Activated naive CD8-positive, alpha-beta T cell treated with anti-CD3 and anti-CD28 coated beads, Interleukin-2, amount 10 ng/mL, durations not matched to agents 7 days and 5 days (primary cell): ENCODE results near the gene IGSF5. TPM values are rescaled to one million over a fixed set of nuclear protein-coding genes. Genes with fewer than 3 reads are reported as not detected.
"Not testable (repeated sequence)": the region's sequence is repeated elsewhere in the genome, so short reads cannot be mapped to it uniquely, and the experiment has no call there.

Source experiments
- ATAC-seq: fragments of 150-1000 bp; cut with Tn5 transposase; one replicate; pipeline ENCODE4 v1.10.0; 2021; ENCODE audit warnings: low read depth, moderate library complexity
- POLR2A ChIA-PET: fragments of 350-600 bp; sonication (Branson Sonifier 250); formaldehyde crosslinking; loops from one replicate; lab custom pipeline; 2021; ENCODE audit warnings: antibody characterized with exemption; lab: Charles Lee
- DNase-seq: peaks from one replicate; pipeline ENCODE4 v3.0.0; 2021
- H3K27ac Mint-ChIP-seq: one replicate; pipeline ENCODE4 v1.8.0; 2022; ENCODE audit warnings: mild to moderate bottlenecking, mixed read lengths
- H3K27me3 Mint-ChIP-seq: one replicate; pipeline ENCODE4 v1.8.0; 2022; ENCODE audit warnings: mild to moderate bottlenecking, moderate library complexity, mixed read lengths
- H3K36me3 Mint-ChIP-seq: one replicate; pipeline ENCODE4 v1.8.0; 2021; ENCODE audit warnings: mild to moderate bottlenecking, mixed read lengths
- H3K4me1 Mint-ChIP-seq: one replicate; pipeline ENCODE4 v1.8.0; 2021; ENCODE audit warnings: mixed read lengths
- H3K4me3 Mint-ChIP-seq: one replicate; pipeline ENCODE4 v1.8.0; 2022; ENCODE audit warnings: mild to moderate bottlenecking, moderate library complexity, mixed read lengths
- H3K9me3 Mint-ChIP-seq: one replicate; pipeline ENCODE4 v1.8.0; 2021; ENCODE audit warnings: mixed read lengths
- total RNA-seq, 2 experiments: library from RNA; stranded (reverse); gene quantifications; one replicate each; pipeline ENCODE4 v1.2.3, GENCODE V29; 2021

The IGSF5 gene
- total RNA-seq, result not detected

DNA sequence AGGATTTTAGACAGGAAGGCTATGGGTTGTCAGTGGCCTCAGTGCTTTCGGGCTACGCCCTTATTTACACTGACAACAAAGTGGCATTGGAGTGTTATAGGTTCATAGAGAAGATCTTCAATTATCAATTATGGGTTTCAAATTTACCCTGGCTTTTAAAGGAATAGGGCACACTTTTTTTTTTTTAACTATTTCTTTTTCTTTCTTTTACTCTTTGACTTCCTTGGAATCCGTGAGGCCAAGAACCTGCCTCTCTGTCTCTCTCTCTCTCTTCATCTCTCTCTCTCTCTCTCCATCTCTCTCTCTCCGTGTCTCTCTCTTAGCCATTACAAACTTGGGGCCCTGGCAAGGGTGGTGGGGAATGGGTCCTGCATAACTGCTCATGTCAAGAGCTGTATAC, at the start of gene IGSF5:
Gene IGSF5, plus strand, starts transcription at position 301 of the 400 bp plus-strand sequence. CDS start 327 bp downstream, outside the sequence.
- H3K27me3 Mint-ChIP-seq, H3K36me3 Mint-ChIP-seq, ATAC-seq, H3K9me3 Mint-ChIP-seq, H3K27ac Mint-ChIP-seq, H3K4me3 Mint-ChIP-seq, H3K4me1 Mint-ChIP-seq, DNase-seq, POLR2A ChIA-PET: not testable (repeated sequence)

- Mint-ChIP-seq H3K4me3 (no peak overlapping the region), H3K27me3 (no peaks in the 10 kb centered on the region), H3K36me3 (no peaks in the 10 kb centered on the region), H3K9me3 (no peaks in the 10 kb centered on the region), H3K27ac (no peak overlapping the region), H3K4me1 (no peaks in the 10 kb centered on the region)
- ATAC-seq, result no peak
- DNase-seq, result no peak
- POLR2A ChIA-PET, result no interaction called here
Measured at GRCh38 chr21:39696196-39696595, 48.8 kb upstream of the IGSF5 start.

DNA sequence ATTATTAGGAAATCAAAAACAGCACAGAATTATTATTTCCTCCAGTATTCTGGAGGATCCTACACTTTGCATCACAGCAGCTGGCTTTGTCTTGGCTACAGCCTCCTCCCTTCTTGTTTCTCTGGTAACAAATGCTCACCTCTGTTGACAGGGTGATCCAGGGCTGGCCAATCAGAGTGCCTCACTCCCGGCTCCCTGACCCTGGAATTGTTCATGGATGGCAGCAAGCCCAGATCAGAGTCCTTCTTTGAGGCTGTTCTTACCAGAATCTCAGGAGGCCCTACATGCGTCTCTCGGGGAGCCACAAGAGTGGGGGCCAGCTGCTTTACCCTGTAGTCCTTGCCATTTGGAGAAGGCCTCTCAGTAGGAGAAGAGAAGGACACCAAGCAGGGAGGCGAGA, 48.4 kb upstream of the IGSF5 start:
- DNase-seq (no peak), ATAC-seq (no peak)
- Mint-ChIP-seq H3K9me3 (no peaks in the 10 kb centered on the region), H3K27me3 (no peaks in the 10 kb centered on the region), H3K27ac (no peak overlapping the region), H3K4me1 (no peaks in the 10 kb centered on the region), H3K4me3 (no peak overlapping the region), H3K36me3 (no peaks in the 10 kb centered on the region)
- POLR2A ChIA-PET, result no interaction called here

- ATAC-seq (no peak), DNase-seq (no peak)
- H3K36me3 Mint-ChIP-seq, result no peaks in the 10 kb centered on the region
- H3K9me3 Mint-ChIP-seq, result no peaks in the 10 kb centered on the region
- POLR2A ChIA-PET, result no interaction called here
- H3K4me1 Mint-ChIP-seq, result no peaks in the 10 kb centered on the region
- no peak overlapping the region for H3K4me3 Mint-ChIP-seq
- H3K27ac Mint-ChIP-seq, result no peak overlapping the region
- no peaks in the 10 kb centered on the region for H3K27me3 Mint-ChIP-seq
Measured at GRCh38 chr21:39700318-39700717, 44.7 kb upstream of the IGSF5 start.

- H3K9me3 Mint-ChIP-seq, result no peaks in the 10 kb centered on the region
- no peaks in the 10 kb centered on the region for H3K27me3 Mint-ChIP-seq
- no peak for DNase-seq
- H3K4me3 Mint-ChIP-seq, result no peak overlapping the region
- POLR2A ChIA-PET, result no interaction called here
- H3K36me3 Mint-ChIP-seq, result no peaks in the 10 kb centered on the region
- H3K27ac Mint-ChIP-seq, result no peak overlapping the region
- no peak for ATAC-seq
- H3K4me1 Mint-ChIP-seq, result no peaks in the 10 kb centered on the region
Measured at GRCh38 chr21:39703578-39703977, 41.4 kb upstream of the IGSF5 start.

DNA sequence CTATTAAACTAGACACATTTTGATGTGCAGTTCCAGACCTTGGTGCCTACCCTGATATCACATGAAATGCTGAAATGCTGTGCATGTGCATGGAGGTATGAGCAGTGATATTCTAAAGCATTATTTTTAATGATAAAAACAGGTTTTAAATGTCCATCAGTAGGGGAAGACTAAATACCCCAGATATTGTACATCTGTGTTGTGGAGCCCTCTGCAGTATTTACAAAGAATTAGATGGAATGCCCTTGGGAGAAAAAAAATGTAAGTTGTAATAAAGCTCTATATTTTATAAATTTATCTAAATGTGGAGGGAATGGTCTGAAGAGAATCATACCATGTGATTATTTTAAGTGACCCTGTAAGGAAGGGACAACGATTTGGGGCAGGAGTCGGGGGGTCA, 39.1 kb upstream of the IGSF5 start:
- ATAC-seq, result no peak

GRCh38 chr21:39707316-39707715, 37.7 kb upstream of the IGSF5 start:
- ATAC-seq (no peak), DNase-seq (no peak)
- Mint-ChIP-seq H3K27me3 (no peaks in the 10 kb centered on the region), H3K27ac (no peak overlapping the region), H3K9me3 (no peaks in the 10 kb centered on the region), H3K4me3 (no peak overlapping the region), H3K36me3 (no peaks in the 10 kb centered on the region), H3K4me1 (no peaks in the 10 kb centered on the region)
- POLR2A ChIA-PET, result no interaction called here

More for the DNA sequence above, 39.1 kb upstream of the IGSF5 start:
- H3K27me3 Mint-ChIP-seq, result no peaks in the 10 kb centered on the region
- DNase-seq, result no peak
- no peaks in the 10 kb centered on the region for H3K36me3 Mint-ChIP-seq
- POLR2A ChIA-PET, result no interaction called here
- H3K9me3 Mint-ChIP-seq, result no peaks in the 10 kb centered on the region
- H3K4me3 Mint-ChIP-seq, result no peak overlapping the region
- no peaks in the 10 kb centered on the region for H3K4me1 Mint-ChIP-seq
- H3K27ac Mint-ChIP-seq, result no peak overlapping the region

GRCh38 chr21:39710866-39711265, 34.1 kb upstream of the IGSF5 start:
- Mint-ChIP-seq H3K27ac (no peak overlapping the region), H3K4me1 (no peaks in the 10 kb centered on the region), H3K9me3 (no peaks in the 10 kb centered on the region), H3K27me3 (no peaks in the 10 kb centered on the region), H3K4me3 (no peak overlapping the region), H3K36me3 (no peaks in the 10 kb centered on the region)
- ATAC-seq (no peak), DNase-seq (no peak)
- POLR2A ChIA-PET, result no interaction called here

- Mint-ChIP-seq H3K4me1 (no peaks in the 10 kb centered on the region), H3K27me3 (no peaks in the 10 kb centered on the region), H3K4me3 (no peak overlapping the region), H3K9me3 (no peaks in the 10 kb centered on the region), H3K27ac (no peak overlapping the region), H3K36me3 (no peaks in the 10 kb centered on the region)
- DNase-seq, result no peak
- ATAC-seq, result no peak
- POLR2A ChIA-PET, result no interaction called here
Measured at GRCh38 chr21:39712273-39712672, 32.7 kb upstream of the IGSF5 start.

- Mint-ChIP-seq H3K36me3 (no peaks in the 10 kb centered on the region), H3K9me3 (no peaks in the 10 kb centered on the region), H3K27me3 (no peaks in the 10 kb centered on the region), H3K4me3 (no peak overlapping the region), H3K4me1 (no peaks in the 10 kb centered on the region), H3K27ac (no peak overlapping the region)
- DNase-seq (no peak), ATAC-seq (no peak)
- POLR2A ChIA-PET, result no interaction called here
Measured at GRCh38 chr21:39712976-39713375, 32.0 kb upstream of the IGSF5 start.

DNA sequence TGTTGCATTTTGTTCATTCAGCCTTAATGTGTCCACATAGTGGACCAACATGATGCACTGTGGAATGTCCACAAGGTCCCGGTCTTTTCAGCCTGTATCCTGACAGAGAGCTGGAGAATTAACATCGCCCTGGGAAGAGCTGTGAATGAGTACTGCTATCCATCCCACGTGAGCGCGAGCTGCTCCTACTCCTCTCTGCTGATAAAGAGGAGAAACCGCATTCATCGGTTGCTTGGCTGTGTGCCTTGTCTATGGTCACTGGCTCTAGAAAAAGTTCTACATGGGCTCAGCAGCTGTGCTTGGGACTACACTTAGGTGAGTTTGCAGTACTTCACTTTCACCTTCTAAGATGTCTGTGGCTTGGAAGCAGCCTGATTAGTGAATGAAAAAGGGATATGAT, 31.1 kb upstream of the IGSF5 start:
- POLR2A ChIA-PET, result no interaction called here
- ATAC-seq, result no peak
- Mint-ChIP-seq H3K27ac (no peak overlapping the region), H3K4me1 (no peaks in the 10 kb centered on the region), H3K27me3 (peaks cover 2% of the 10 kb centered on the region), H3K4me3 (no peak overlapping the region), H3K36me3 (no peaks in the 10 kb centered on the region), H3K9me3 (no peaks in the 10 kb centered on the region)
- DNase-seq, result no peak

DNA sequence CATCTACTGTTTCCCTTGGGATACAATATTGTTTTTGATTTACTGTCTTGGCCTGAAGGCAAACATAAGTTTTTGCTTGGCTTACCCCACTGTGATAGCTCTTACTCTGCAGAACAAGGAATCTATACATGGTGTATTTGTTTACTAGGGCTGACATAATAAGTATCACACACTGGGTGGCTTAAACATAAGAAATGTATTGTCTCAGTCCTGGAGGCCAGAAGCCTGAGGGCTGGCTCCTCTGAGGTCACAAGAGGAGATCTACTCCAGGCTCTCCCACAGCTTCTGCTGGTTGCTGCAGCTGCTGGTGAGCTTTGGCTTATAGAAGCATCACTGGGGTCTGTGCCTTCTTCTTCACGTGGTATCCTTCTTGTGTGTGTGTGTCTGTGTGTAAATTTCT, 30.7 kb upstream of the IGSF5 start:
- no peak for DNase-seq
- Mint-ChIP-seq H3K9me3 (no peaks in the 10 kb centered on the region), H3K36me3 (no peaks in the 10 kb centered on the region), H3K4me3 (no peak overlapping the region), H3K4me1 (no peaks in the 10 kb centered on the region), H3K27ac (no peak overlapping the region), H3K27me3 (peaks cover 2% of the 10 kb centered on the region)
- POLR2A ChIA-PET, result no interaction called here
- no peak for ATAC-seq

DNA sequence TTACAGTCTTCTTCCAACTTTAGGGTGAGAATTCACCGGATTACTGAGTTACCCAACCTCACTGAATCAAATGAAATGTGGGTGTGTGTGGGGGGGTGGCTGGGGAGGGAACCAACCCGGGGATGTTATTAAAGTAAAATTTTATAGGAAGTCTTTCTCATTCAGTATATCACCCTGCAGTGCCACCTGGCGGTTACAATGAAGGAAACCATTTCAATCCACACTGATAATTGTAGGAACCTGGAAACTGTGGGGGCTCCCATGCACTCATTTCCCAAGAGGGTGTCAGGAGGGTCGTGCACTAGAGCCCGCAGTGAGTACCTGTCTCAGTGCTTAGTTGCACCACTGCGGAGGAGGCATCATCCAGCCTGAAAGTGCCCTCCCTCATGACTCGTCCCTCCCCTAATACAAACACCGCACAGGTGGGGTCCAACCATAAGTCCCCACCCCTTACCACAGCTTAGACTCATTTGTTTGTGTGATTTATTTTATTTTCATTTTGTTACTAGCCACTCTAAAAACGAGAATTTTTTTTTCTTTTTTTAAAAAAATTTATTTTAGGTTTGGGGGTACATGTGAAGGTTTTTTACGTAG, 29.1 kb upstream of the IGSF5 start:
- Mint-ChIP-seq H3K4me1 (no peaks in the 10 kb centered on the region), H3K4me3 (no peak overlapping the region), H3K36me3 (no peaks in the 10 kb centered on the region), H3K9me3 (no peaks in the 10 kb centered on the region), H3K27me3 (peaks cover 2% of the 10 kb centered on the region), H3K27ac (no peak overlapping the region)
- DNase-seq (peak; percentile 28), ATAC-seq (no peak)
- POLR2A ChIA-PET, result no interaction called here

DNA sequence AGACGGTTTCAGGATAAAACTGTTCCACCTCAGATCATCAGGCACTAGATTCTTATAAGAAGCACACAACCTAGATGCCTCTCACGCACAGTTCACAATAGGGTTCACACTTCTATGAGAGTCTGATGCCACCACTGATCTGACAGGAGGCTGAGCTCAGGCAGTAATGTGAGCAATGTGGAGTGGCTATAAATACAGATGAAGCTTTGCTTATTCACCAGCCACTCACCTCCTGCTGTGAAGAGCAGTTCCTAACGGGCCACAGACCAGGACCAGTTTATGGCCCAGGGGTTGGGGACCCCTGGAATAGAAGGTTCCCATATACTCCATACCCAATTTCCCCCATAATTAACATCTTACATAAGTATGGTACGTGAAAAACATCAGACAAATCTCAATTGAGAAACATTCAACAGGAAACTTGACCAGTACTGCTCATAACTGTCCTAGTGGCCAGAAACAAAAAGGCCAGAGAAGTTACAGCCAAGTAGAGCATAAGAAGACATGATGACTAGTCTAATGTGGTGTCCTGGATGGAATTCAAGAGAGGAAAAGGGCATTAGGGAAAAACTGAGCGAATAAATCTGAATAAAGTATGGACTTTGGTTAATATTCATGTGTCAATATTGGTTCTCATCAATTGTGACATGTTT, 24.7 kb upstream of the IGSF5 start:
- no peaks in the 10 kb centered on the region for H3K9me3 Mint-ChIP-seq
- no peak for DNase-seq
- POLR2A ChIA-PET, result no interaction called here
- no peak overlapping the region for H3K27ac Mint-ChIP-seq
- H3K27me3 Mint-ChIP-seq, result peaks cover 2% of the 10 kb centered on the region
- no peaks in the 10 kb centered on the region for H3K36me3 Mint-ChIP-seq
- H3K4me1 Mint-ChIP-seq, result no peaks in the 10 kb centered on the region
- H3K4me3 Mint-ChIP-seq, result no peak overlapping the region
- ATAC-seq, result no peak
